ENCODE data around the gene UMODL1.

DNA sequence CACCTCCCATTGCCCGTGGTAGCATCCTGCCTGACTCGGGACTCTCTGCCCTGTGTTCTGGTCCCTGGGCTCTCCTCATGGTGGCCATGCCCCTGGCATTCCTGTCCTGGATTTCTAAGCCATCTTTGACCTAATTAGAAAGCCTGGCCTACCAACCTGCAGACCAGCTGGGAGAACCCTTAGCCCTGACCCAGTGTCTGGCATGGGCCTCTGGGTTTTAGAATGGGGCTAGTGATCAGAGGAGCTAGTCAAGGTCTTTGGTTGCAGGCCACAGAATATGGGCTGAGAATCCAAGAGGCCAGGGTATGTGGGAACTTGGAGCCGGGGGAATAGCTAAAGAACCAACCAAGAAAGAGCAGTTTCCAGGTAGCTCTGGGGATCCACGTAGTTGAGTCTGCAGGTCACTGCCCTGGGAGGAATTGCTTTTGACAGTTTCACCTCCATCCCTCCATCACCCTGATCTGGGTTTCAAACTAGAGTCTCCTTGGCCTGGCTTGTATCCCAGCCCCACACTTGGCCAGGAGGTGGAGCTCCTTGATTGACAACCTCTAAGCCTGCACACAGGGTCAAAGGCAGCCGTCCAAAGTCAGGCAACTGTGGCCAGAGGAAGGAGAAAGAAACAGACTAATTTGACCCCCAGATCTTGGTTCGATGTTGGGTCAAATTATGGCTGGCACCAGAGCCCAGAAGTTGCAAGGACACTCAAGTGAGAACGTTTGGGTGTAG lies 93.1 kb downstream of the UMODL1 start:
- TF ChIP-seq POLR2A (IDR thresholded peaks at IDR 0.05) (no peak), POLR2AphosphoS5 (IDR thresholded peaks at IDR 0.05) (peak in 2 of 3 donors; percentile 16 to 68)
- TF ChIP-seq, protein P1, sequence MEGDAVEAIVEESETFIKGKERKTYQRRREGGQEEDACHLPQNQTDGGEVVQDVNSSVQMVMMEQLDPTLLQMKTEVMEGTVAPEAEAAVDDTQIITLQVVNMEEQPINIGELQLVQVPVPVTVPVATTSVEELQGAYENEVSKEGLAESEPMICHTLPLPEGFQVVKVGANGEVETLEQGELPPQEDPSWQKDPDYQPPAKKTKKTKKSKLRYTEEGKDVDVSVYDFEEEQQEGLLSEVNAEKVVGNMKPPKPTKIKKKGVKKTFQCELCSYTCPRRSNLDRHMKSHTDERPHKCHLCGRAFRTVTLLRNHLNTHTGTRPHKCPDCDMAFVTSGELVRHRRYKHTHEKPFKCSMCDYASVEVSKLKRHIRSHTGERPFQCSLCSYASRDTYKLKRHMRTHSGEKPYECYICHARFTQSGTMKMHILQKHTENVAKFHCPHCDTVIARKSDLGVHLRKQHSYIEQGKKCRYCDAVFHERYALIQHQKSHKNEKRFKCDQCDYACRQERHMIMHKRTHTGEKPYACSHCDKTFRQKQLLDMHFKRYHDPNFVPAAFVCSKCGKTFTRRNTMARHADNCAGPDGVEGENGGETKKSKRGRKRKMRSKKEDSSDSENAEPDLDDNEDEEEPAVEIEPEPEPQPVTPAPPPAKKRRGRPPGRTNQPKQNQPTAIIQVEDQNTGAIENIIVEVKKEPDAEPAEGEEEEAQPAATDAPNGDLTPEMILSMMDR (IDR thresholded peaks at IDR 0.05 in 8 of 11, conservative IDR thresholded peaks at IDR 0.05 in 3 of 11): peak; percentile 35 to 80 (median 73)
